Endometrium (tissue), 2 donors: ENCODE results near the gene FAM216B.
"Not testable (repeated sequence)": the region's sequence is repeated elsewhere in the genome, so short reads cannot be mapped to it uniquely, and the experiment has no call there.

Source experiments
- FAIRE-seq: peaks from 2 replicates; lab custom pipeline; 2012; peaks lifted over from hg19 to GRCh38; lab: Jason Lieb, UNC
- donor health status: control.
- donor health status: control.

Gene FAM216B

DNA sequence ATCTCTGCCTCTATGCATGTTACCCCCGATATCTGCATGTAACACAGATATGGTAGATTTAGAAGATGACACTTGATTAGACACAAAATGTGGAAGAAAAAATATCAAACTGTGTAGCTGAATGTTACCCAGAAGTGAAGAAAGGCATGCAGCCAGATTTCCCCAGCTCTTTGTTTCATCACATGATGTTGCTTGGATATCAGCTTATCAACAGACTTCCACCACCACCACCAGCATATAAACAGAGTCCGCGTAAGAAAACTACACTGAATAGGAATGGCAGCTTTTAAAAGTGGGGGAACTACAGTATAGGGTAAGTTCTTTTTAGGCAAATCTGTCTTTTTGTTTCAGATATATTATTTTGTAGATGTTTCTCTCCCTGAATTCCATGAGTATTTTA is at the start of gene FAM216B:
Gene FAM216B, plus strand, starts transcription at position 233 of the 400 bp plus-strand sequence. CDS start 2,484 bp downstream, outside the sequence.
- no peak for FAIRE-seq

GRCh38 chr13:42732073-42732472 is 49.3 kb upstream of the FAM216B start:
- FAIRE-seq, result no peak

DNA sequence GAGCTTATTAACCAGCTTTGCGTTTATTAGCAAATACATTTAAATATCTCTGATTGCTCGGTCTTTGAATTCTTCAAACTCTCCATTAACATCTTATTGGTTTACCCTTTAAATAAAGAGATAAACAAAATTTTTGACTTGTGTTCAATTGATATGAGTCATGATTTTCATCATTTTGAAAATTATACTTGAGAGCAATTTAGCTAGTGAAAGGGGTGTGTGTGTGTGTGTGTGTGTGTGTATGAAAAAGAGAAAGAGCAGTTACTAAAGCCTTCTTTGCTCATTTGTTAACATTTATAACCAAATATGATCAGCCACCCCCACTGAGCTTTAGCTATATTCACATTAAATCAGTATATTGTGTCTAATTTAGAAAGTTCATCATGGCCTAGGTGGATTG is 48.3 kb upstream of the FAM216B start:
- FAIRE-seq, result no peak

- no peak for FAIRE-seq
Observed at GRCh38 chr13:42735010-42735409, 46.4 kb upstream of the FAM216B start.

- FAIRE-seq, result no peak
Observed at GRCh38 chr13:42740753-42741152, 40.6 kb upstream of the FAM216B start.

DNA sequence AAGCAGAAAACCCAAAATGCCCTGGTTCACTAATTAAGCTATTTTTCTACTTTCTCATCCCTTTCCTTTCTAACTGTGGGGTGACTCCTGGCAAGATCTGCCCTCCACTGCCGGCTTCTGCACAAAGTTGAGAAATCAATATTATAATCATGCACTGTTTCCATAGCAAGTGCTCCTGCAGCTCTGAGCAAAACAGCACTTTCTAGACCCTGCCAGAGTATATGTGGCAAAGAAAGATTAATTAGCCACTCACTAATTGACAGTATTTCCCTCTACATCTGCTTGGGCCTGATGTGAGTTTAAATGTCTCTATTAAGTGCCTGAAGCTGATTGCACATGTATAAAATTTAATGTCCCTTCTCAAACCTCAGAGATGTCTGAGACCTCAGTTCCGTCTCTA is 39.5 kb upstream of the FAM216B start:
- no peak for FAIRE-seq

- no peak for FAIRE-seq
Observed at GRCh38 chr13:42745655-42746054, 35.7 kb upstream of the FAM216B start.

DNA sequence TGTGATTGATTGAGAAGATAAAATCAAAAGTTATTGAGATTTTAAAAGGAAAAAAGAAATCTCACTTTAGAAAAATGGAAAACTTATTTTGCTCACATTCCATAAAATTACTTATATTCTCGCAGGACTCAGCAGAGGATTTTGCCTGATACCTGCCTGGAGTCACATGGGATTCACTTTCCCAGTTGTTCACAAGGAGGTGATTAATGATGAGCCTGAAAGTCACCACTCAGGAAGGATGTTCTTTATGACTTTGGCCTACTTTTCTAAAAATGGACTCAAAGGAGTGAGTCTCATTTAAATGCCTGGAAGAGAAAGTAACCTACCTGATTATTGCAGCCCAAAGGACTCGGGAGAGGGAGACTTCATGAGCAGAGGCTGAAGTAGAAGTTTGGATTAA is 34.5 kb upstream of the FAM216B start:
- FAIRE-seq, result no peak

DNA sequence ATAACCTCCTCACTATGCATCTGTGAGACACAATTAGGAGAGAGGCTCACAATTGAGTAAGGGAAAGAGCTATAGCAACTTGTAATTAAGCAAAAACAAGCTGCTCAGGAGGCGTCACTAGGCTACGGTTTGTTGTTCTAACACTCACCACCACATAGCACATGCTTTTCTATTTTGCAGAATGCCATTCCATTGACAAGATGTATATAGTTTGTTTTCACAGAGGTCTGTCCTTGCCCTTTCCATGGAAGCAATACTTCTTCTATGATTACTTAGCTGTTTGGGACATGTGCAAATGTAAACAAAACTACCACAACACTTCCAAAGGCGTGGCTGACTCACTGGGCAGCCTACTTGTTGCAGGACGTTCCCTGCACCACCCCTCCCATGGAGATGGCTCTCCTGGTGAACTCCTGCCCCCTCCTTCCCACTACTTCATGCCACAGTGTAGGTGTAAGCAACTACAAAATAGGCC is 33.9 kb upstream of the FAM216B start:
- FAIRE-seq, result no peak

DNA sequence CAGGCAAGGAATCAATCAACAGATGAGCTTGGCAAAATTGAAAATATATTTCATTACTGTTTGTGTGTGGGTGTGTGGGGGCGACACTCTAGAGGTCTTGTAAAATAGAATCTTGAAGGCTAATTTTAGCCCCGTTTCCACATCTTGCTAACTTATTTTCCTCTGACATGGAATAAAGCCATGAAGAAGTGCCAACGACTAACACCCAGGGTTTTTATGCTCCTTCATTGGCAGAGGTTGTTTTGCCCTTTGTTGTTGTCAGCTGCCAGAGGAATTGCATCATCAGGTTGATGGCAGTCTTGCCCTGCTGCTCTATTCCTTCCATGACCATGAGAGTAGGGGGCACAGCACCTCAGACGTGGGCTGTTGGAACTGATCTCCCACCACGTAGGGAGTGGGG is 30.6 kb upstream of the FAM216B start:
- FAIRE-seq, result no peak

GRCh38 chr13:42751693-42752092 is 29.7 kb upstream of the FAM216B start:
- no peak for FAIRE-seq

DNA sequence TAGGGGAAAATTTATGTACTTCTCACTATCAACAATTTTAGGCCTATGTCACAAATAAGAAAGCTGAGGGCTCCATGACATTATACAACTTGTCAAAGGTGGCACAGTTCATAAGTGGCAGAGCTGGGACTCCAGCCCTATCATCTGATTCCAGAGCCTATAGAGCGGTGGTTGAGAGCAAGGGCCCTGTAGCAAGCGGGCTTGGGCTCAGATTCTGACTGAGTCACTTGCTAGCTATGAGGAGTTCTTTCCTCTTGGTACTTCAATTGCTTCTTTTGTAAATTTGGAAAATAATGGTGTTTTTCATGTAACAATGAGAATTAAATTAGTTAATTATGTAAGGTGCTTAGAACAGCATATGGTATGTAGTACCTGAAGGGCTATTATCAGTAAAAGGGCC is 28.7 kb upstream of the FAM216B start:
- FAIRE-seq, result no peak

- FAIRE-seq, result no peak
Observed at GRCh38 chr13:42753697-42754096, 27.7 kb upstream of the FAM216B start.

GRCh38 chr13:42754801-42755510 is 26.4 kb upstream of the FAM216B start:
- FAIRE-seq, result peak; percentile 83

- FAIRE-seq, result no peak
Observed at GRCh38 chr13:42757678-42758420, 23.5 kb upstream of the FAM216B start.

DNA sequence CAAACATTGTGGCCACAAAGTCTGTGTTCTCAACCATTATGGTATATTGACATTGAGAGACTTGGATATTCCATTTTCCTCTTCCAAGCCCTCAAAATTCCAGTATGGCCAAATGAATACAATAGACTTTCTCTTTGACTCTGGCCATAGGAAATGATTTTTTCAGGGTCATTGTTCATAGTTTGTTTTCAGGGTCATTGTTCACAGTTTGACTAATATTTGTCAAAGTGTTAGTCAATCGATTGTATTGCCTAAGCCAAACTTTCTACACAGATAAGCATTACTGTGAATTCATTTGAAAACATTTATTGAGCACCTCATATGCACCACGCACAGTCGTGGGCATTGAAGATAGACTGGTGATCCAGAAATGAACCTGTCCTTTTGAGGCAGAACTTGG is 22.9 kb upstream of the FAM216B start:
- FAIRE-seq, result no peak

DNA sequence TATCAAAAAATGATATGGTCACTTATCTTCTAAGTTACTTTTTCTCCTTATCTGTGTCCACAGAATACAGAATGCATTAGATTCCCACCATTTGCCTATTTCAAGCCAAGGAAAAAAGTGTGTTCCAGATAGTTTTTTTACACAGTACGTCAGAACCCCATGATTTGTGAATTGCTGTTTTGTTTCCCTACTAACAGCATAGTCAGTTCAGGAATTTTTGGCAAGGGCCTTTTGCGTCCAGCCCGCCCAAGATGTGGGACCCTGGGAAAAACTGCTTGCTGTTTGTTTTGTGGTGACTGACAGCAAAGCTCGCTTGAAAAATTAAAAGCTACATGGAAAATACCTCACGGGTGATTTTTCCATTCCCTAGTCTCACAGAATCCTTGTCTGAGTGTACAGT is 20.4 kb upstream of the FAM216B start:
- FAIRE-seq, result no peak

- FAIRE-seq, result peak; percentile 82
Observed at GRCh38 chr13:42762251-42762650, 19.1 kb upstream of the FAM216B start.

DNA sequence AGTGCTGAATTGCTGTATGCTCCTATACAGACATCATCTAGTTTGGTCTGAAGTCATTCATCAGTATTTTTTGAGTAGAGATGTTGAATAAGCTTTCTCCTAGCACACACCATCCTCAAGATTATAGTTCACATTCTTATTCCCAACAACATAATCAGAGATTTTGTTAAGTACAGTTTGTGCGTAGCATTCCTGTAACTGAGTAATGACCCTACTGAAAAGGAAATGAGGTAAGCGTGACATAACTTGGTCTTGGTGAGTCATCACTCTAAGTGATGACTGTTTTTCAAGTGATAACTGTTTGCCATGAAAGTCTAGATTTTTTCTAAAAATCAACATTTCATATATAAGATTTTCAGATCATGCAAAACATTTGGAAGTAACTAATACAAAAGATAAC is 18.5 kb upstream of the FAM216B start:
- FAIRE-seq, result no peak

DNA sequence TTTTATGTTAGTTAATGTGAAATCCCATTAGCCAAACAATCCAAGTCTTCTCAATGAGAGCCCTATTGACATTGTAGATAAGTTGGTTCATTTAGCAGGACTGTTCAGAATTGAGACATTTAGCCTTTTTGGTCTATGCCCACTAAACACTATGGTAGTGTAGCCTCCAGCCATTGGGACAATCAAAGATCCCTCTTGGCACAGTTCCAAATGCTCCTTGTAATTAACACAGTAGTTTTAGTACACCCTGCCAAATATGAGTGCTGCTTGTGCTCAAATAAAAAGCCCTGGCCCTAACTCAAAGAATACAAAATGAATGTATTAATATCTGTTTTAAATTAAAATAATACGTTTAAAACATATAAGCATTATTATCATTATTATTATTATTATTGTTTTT is 15.4 kb upstream of the FAM216B start:
- no peak for FAIRE-seq

GRCh38 chr13:42769650-42770049 is 11.7 kb upstream of the FAM216B start:
- FAIRE-seq, result no peak

GRCh38 chr13:42776558-42776957 is 4.8 kb upstream of the FAM216B start:
- not testable (repeated sequence) for FAIRE-seq

GRCh38 chr13:42777467-42777866 is 3.9 kb upstream of the FAM216B start:
- no peak for FAIRE-seq

GRCh38 chr13:42780044-42780443 is 1.3 kb upstream of the FAM216B start:
- no peak for FAIRE-seq
